GM21515 (cell line): ENCODE data around the gene CPSF4.
A peak's percentile ranks its signal among the peaks of the same experiment; 100 is the strongest.

Source experiments
- ATAC-seq: cut with Tn5 transposase; IDR thresholded peaks from one replicate; pipeline ENCODE4 v1.9.1; 2021; ENCODE audit not compliant: unreplicated experiment

Gene CPSF4

GRCh38 chr7:99438573-99439480, at the start of gene CPSF4, which contains the start of gene PTCD1:
TSS of gene CPSF4 (plus strand) at chr7:99438943. CDS start at chr7:99439083, 140 bp downstream.
TSS of gene PTCD1 (minus strand) at chr7:99438798. CDS start at chr7:99435242, 3,556 bp downstream.
- peak; percentile 85 for ATAC-seq

- ATAC-seq, result no peak
These were observed 49.0 kb upstream of the CPSF4 start for GRCh38 chr7:99389772-99390171.

DNA sequence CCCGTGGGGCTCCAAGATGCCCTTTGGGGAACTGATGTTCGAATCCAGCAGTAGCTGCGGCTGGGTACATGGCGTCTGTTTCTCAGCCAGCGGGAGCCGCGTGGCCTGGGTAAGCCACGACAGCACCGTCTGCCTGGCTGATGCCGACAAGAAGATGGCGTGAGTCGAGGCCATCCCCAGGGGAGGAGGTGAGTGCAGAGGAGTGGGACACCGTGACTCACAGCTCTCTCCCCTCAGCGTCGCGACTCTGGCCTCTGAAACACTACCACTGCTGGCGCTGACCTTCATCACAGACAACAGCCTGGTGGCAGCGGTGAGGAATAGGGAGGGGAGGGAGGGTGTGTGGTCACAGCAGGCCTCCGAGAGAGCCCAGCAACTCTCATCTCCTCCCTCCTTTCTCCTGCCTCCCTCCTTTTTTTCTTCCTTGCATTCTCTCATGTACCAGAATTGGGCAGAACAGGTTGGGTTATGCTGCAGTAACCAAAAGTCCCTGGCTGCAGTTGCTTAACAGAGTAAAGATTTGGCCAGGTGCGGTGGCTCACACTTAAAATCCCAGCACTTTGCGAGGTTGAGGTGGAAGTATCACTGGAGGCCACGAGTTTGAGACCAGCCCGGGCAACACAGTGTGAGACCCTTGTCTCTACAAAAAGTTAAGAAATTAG, 47.7 kb upstream of the CPSF4 start:
- ATAC-seq, result no peak

- no peak for ATAC-seq
These were observed 46.7 kb upstream of the CPSF4 start for GRCh38 chr7:99392046-99392445.

DNA sequence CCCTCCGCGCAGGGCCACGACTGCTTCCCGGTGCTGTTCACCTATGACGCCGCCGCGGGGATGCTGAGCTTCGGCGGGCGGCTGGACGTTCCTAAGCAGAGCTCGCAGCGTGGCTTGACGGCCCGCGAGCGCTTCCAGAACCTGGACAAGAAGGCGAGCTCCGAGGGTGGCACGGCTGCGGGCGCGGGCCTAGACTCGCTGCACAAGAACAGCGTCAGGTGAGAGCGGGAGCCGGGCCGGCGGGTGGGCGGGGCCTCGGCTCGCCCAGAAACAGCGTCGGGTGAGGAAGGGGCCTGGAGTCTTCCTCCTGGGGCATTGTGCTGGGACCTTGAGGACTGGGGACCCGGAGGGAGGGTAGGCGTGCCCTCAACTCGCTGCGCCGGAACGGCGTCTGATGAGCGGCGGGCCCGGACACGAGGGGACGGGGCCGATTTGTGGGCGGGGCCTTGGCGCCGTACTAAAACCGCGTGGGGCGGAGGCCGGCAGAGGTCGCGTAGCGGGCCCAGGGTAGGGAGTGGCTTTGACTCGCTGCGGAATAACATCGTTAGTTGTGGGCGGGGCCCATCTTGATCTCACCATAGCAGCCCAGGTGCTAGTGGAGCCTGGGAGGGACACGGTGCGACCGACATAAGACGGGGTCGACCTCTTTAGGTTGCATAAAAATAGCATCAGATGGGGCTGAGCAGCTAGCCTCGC, 45.9 kb upstream of the CPSF4 start:
- peak; percentile 50 for ATAC-seq

DNA sequence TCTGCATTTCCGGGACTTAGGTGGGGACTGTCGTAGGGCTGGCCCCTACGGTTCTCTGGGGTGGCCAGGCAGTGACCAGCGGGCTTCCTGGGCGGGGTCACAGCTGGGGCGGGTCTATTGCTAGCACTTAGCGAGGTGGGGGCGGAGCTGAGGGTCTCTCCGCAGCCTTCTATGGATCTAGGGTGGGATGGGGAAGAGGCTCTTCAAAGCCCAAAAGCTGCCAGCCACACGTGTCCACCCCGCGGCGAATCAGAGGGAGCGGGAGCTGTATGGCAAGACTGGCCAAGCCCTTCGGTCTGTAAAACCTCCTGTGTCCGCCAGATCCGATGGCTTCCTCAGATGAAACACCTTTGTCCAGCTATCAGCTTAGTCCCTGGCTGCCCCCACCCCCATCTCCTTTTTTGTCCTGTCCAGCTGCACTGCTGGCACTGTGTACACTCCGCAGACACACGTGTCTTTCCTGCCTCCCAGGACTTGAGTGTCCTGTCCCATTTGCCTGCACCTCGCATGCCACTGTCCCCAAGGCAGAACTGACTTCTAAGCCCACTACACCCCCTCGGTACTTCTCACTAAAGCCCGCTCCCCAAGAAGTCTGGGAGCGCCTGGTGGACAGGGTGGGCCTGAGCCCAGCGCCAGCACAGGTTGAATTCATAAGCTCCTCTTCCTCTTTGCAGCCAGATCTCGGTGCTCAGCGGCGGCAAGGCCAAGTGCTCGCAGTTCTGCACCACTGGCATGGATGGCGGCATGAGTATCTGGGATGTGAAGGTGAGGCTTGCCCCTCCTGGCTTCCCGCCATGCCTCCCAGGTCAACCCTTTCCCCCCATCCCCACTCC, 45.2 kb upstream of the CPSF4 start:
- ATAC-seq, result peak; percentile 2

GRCh38 chr7:99394188-99394502, 44.6 kb upstream of the CPSF4 start:
- no peak for ATAC-seq

GRCh38 chr7:99395616-99396327, 43.0 kb upstream of the CPSF4 start:
- ATAC-seq, result no peak

DNA sequence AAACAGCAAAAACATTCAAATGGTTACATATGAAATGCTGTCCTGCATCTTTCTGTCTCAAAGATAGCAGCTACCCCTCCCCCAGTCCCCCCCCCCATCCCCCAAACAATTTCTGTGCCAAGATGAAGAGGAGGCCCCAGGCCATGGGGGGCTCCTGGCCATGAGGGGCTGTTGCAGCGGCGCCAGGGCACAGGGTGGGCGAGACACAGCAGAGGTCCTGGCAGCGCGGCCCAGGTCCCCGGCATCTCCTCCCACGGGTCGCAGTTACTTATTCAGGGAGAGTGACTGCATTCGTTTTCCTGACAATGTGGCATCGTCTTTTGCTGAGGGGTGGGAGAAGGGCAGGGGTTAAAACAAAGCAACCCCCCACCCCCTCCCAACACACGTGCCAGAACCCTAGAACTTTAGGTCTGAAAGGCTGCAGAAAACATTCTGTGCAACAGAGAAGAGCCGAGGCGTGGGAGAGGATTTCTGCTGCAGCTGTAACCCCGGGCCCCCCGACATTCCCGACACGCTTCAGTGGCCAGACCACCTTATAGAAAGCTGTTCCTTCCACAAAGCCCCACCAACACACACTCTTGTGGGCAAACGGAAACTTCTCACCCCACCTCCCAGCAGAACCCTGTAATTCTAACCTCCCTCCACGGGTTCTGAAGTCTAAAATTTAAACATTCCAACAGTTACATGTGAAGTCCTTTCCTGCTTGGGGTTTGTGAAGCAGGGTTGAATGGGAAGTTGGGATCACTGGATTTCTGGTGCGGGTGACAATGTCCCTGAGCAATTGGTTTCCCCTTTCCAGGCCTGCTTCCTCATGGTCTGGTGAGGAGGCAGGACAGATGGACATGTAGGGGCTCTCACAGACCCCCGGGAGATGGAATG, 42.1 kb upstream of the CPSF4 start:
- no peak for ATAC-seq

- no peak for ATAC-seq
These were observed 41.3 kb upstream of the CPSF4 start for GRCh38 chr7:99397297-99397983.

- no peak for ATAC-seq
These were observed 39.8 kb upstream of the CPSF4 start for GRCh38 chr7:99398891-99399445.

GRCh38 chr7:99399597-99399996, 39.1 kb upstream of the CPSF4 start:
- no peak for ATAC-seq

GRCh38 chr7:99402854-99403253, 35.9 kb upstream of the CPSF4 start:
- no peak for ATAC-seq

DNA sequence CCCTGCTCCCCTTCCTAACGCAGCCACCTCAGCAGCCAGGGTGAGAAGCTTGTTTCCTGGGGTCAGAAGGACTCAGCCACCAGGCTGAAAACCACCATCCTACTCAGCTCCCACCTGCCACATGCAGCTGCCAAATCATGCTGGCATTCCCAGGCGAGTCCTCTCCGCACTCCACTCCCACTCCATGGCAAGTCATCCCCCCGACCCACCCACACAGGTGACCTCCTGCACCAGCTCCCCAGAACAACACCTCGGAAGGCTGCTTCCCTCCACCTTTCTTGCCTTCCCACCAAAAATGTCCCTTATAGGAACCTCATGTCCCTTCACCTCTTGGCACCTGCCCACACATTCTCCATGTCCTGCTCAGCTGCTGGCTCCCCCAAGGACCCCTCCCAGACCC, 35.0 kb upstream of the CPSF4 start:
- ATAC-seq, result no peak

- no peak for ATAC-seq
These were observed 34.3 kb upstream of the CPSF4 start for GRCh38 chr7:99404235-99404976.

DNA sequence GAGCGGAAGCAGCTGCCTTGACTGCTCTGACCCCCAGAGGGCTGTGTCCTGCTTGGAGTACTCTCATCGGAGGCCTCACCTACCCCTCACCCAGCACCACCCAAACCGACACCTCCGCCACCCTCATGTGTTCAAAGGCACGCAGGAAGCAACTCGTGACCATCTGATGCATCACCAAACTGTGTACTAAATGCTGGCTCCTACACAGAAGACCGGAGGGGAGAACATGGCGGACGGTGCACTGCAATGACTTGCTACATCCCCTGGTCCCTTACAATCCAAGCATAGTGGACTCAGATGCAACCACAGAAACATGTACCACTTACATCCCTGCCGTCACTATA, 33.8 kb upstream of the CPSF4 start:
- no peak for ATAC-seq

DNA sequence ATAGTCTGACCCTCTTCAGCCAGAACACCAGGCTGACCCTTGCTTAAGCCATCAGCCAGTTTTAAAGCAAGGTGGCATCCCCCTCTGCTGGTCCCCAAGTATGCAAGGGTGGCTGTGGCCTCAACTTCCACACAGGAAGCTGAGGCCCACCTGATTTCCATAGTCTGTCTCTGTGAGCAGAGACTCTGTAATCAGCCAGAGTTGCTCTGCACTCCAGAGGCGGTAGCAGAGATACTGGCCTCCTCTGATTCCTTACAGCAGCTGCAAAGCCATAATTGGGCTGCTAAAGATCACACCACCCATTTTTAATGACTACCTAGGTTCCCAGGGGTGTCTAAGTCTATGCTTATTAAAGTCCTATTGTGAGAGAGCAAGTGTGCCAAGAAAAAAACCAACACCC, 32.2 kb upstream of the CPSF4 start:
- ATAC-seq, result no peak

- no peak for ATAC-seq
These were observed 30.8 kb upstream of the CPSF4 start for GRCh38 chr7:99407872-99408378.
